DND-41 (cell line): ENCODE data around the gene ELL2.

Experiments
- EZH2 ChIP-seq: IDR thresholded peaks from 3 replicates; pipeline ENCODE4 v1.6.1; 2012; ENCODE audit warnings: borderline replicate concordance, low read depth, mild to moderate bottlenecking, moderate library complexity, low read length, inconsistent platforms; ENCODE audit not compliant: severe bottlenecking
- TF ChIP-seq, protein P1 (sequence below): IDR thresholded peaks from 2 replicates; pipeline ENCODE4 v1.5.1; 2012; ENCODE audit warnings: borderline replicate concordance, low read length, moderate library complexity, mild to moderate bottlenecking; ENCODE audit not compliant: poor library complexity, severe bottlenecking; ENCODE audit errors: extremely low read depth

DNA sequence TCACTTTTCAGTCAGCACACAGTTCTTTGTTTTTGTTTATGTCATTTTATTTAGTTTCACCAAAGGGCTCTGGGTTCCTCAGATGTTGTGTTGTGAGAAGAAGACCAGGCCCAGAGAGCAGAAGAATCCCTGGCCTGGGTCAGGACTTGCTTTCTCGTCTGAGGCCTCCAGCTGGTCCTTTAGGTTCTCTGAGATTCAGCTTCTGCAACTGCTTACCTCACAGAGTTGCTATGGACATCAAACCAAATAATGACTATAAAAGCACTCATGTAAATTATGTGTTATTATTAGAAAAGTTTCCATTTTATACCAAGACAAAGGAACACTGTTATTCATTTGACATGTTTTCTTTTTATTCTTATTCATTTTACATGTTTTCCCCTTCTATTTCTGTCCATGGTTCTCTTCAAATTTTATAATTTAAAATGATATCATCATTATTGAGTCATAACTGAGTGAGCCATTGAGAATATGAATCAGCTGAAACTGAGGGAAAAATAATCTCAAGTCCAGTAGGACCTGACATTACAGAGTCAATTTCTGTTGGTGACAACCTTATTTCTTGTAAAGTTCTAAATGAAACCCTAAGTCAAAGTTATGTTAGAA is 95.1 kb downstream of the ELL2 start:
- TF ChIP-seq, protein P1, sequence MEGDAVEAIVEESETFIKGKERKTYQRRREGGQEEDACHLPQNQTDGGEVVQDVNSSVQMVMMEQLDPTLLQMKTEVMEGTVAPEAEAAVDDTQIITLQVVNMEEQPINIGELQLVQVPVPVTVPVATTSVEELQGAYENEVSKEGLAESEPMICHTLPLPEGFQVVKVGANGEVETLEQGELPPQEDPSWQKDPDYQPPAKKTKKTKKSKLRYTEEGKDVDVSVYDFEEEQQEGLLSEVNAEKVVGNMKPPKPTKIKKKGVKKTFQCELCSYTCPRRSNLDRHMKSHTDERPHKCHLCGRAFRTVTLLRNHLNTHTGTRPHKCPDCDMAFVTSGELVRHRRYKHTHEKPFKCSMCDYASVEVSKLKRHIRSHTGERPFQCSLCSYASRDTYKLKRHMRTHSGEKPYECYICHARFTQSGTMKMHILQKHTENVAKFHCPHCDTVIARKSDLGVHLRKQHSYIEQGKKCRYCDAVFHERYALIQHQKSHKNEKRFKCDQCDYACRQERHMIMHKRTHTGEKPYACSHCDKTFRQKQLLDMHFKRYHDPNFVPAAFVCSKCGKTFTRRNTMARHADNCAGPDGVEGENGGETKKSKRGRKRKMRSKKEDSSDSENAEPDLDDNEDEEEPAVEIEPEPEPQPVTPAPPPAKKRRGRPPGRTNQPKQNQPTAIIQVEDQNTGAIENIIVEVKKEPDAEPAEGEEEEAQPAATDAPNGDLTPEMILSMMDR = no peak
- TF ChIP-seq EZH2 = no peak
